GM18511 (cell line): Measurements from ENCODE around the gene HMGXB4.
"Not testable (repeated sequence)": the region's sequence is repeated elsewhere in the genome, so short reads cannot be mapped to it uniquely, and the experiment has no call there.

Source experiments
- ATAC-seq: cut with Tn5 transposase; IDR thresholded peaks from one replicate; pipeline ENCODE4 v1.9.1; 2021; ENCODE audit warnings: mild to moderate bottlenecking, moderate library complexity; ENCODE audit not compliant: unreplicated experiment

HMGXB4 gene

GRCh38 chr22:35257321-35258190, at the start of gene HMGXB4:
TSS of gene HMGXB4 (plus strand) at chr22:35257493. CDS start at chr22:35262391, 4,898 bp downstream.
- ATAC-seq: peak; percentile 97

- no peak for ATAC-seq
These were observed 49.3 kb upstream of the HMGXB4 start for GRCh38 chr22:35208003-35208402.

GRCh38 chr22:35209203-35209602, 48.1 kb upstream of the HMGXB4 start:
- ATAC-seq: no peak

- ATAC-seq: no peak
These were observed 45.3 kb upstream of the HMGXB4 start for GRCh38 chr22:35212009-35212408.

- ATAC-seq: no peak
These were observed 44.3 kb upstream of the HMGXB4 start for GRCh38 chr22:35212996-35213395.

- no peak for ATAC-seq
These were observed 42.3 kb upstream of the HMGXB4 start for GRCh38 chr22:35214968-35215367.

- ATAC-seq: no peak
These were observed 41.3 kb upstream of the HMGXB4 start for GRCh38 chr22:35215993-35216392.

- ATAC-seq: no peak
These were observed 39.8 kb upstream of the HMGXB4 start for GRCh38 chr22:35217527-35217926.

- no peak for ATAC-seq
These were observed 39.2 kb upstream of the HMGXB4 start for GRCh38 chr22:35218079-35218478.

GRCh38 chr22:35219012-35219411, 38.3 kb upstream of the HMGXB4 start:
- ATAC-seq: no peak

GRCh38 chr22:35220221-35220620, 37.1 kb upstream of the HMGXB4 start:
- ATAC-seq: no peak

- ATAC-seq: no peak
These were observed 32.3 kb upstream of the HMGXB4 start for GRCh38 chr22:35225010-35225409.

- no peak for ATAC-seq
These were observed 30.2 kb upstream of the HMGXB4 start for GRCh38 chr22:35226958-35227647.

- no peak for ATAC-seq
These were observed 27.4 kb upstream of the HMGXB4 start for GRCh38 chr22:35229865-35230264.

- no peak for ATAC-seq
These were observed 26.9 kb upstream of the HMGXB4 start for GRCh38 chr22:35230417-35230816.

- no peak for ATAC-seq
These were observed 26.3 kb upstream of the HMGXB4 start for GRCh38 chr22:35230839-35231584.

GRCh38 chr22:35231585-35232084, 25.7 kb upstream of the HMGXB4 start:
- no peak for ATAC-seq

- not testable (repeated sequence) for ATAC-seq
These were observed 18.5 kb upstream of the HMGXB4 start for GRCh38 chr22:35238749-35239148.

- not testable (repeated sequence) for ATAC-seq
These were observed 12.8 kb upstream of the HMGXB4 start for GRCh38 chr22:35244507-35244906.

- ATAC-seq: no peak
These were observed 7.1 kb upstream of the HMGXB4 start for GRCh38 chr22:35250156-35250555.

GRCh38 chr22:35253946-35254345, 3.3 kb upstream of the HMGXB4 start:
- ATAC-seq: no peak
